D721Med (cell line): ENCODE data around the gene TRAPPC2.

ENCODE experiments used
- DNase-seq: peaks from one replicate; pipeline ENCODE4 v3.0.0; 2011; ENCODE audit warnings: low spot score; ENCODE audit not compliant: insufficient read length
- FAIRE-seq: peaks from 2 replicates; lab custom pipeline; 2011; peaks lifted over from hg19 to GRCh38; lab: Jason Lieb, UNC
- CTCF ChIP-seq: IDR thresholded peaks from 2 replicates; pipeline ENCODE4 v1.5.1; 2012; ENCODE audit warnings: mild to moderate bottlenecking, control low read depth; ENCODE audit not compliant: insufficient read depth; ENCODE audit errors: missing control alignments

TRAPPC2 gene

GRCh38 chrX:13734278-13735172 is at the start of gene TRAPPC2, which contains the start of gene OFD1:
Gene TRAPPC2, minus strand, starts transcription at chrX:13734620. Its CDS starts 14,657 bp downstream, at chrX:13719963.
Gene OFD1, plus strand, starts transcription at chrX:13734748. Its CDS starts 324 bp downstream, at chrX:13735072.
- TF ChIP-seq CTCF: no peak
- peak; percentile 53 for FAIRE-seq
- peak; percentile 36 for DNase-seq

GRCh38 chrX:13780868-13781427 is 46.5 kb upstream of the TRAPPC2 start:
- TF ChIP-seq CTCF: no peak
- FAIRE-seq (no peak), DNase-seq (no peak)

GRCh38 chrX:13778916-13779315 is 44.5 kb upstream of the TRAPPC2 start:
- FAIRE-seq (no peak), DNase-seq (no peak)
- no peak for TF ChIP-seq CTCF

- no peak for TF ChIP-seq CTCF
- DNase-seq: no peak
- FAIRE-seq: no peak
Measured at GRCh38 chrX:13776387-13776786, 42.0 kb upstream of the TRAPPC2 start.

GRCh38 chrX:13775837-13776236 is 41.4 kb upstream of the TRAPPC2 start:
- no peak for TF ChIP-seq CTCF
- FAIRE-seq (peak; percentile 93), DNase-seq (no peak)

- no peak for DNase-seq
- TF ChIP-seq CTCF: no peak
- peak; percentile 96 for FAIRE-seq
Measured at GRCh38 chrX:13774696-13775095, 40.3 kb upstream of the TRAPPC2 start.
